HG03045 (cell line): ENCODE results near the gene ATP6V0B.
A peak's percentile ranks its signal among the peaks of the same experiment; 100 is the strongest.

Source experiments
- ATAC-seq: cut with Tn5 transposase; IDR thresholded peaks from one replicate; pipeline ENCODE4 v1.9.1; 2021; ENCODE audit warnings: mild to moderate bottlenecking, moderate library complexity; ENCODE audit not compliant: unreplicated experiment

Gene ATP6V0B

DNA sequence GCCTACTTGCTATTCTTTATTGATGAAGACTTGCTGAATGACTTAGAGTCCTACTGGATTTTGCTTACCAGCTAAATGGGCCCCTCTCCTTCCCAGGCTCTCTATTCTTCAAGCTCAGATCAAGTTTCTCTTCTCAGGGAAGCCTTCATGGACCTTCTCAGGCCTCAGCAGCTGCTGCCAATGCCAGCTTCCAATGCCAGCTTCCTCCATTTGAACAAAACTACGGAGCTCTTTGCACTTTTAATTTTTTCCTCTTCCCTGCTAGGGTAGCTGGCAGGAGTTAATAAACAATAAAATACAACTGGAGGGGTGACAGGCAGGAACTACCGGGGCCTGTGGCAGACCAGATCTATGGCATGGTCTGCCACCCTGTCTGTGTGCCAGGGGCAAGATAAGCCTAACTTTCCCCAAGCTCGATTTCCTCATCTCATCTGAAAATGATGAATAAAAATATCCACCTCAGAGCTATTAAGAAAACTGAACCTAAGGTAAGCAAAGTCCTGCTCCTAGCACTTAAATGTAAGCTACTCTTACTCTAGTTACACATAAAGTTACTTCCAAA is 29.0 kb upstream of the ATP6V0B start:
- no peak for ATAC-seq

DNA sequence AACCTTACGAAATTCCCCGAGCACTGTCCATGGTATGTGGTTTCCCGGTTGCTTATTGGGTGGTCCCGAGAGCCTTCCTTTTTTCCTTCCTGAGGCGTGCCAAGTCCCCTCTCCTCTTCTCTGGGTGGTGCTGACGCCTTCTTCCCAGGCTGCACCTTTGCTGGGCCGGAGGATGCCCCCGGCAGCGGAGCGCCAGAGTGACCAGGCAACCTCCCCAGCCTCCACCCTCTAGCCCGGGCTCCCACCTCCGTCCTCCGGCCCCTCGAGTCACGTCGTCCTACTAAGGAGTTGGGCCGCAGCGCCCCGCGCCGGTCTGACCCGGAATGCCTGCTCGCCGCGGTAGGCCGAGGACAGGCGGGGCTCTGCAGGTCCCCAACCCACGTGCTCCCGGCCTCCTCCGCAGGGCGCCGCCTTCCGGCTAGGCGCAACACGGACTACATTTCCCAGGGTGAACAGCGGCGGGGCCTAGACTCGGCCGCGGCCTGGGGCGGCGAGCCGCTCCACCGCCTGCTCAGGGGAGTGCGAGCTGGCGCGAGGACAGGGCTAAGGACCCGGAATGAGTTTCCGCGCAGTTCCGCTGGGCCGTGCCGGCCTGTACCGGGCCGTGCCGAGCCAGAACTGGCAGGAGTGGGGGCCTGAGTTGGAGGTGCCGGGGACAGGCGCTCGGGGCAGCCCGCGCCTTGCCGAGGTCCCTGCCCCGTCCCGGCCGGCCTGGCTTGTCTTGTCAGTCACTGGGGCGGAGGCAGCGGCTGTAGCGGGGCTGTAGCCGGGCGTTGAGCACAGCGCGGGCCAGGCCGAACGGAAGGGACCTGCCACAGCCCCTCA is 28.3 kb upstream of the ATP6V0B start, which contains the start of gene IPO13:
Gene IPO13, plus strand, starts transcription at position 715 of the 825 bp plus-strand sequence. CDS start 651 bp downstream, outside the sequence.
- peak; percentile 91 for ATAC-seq

DNA sequence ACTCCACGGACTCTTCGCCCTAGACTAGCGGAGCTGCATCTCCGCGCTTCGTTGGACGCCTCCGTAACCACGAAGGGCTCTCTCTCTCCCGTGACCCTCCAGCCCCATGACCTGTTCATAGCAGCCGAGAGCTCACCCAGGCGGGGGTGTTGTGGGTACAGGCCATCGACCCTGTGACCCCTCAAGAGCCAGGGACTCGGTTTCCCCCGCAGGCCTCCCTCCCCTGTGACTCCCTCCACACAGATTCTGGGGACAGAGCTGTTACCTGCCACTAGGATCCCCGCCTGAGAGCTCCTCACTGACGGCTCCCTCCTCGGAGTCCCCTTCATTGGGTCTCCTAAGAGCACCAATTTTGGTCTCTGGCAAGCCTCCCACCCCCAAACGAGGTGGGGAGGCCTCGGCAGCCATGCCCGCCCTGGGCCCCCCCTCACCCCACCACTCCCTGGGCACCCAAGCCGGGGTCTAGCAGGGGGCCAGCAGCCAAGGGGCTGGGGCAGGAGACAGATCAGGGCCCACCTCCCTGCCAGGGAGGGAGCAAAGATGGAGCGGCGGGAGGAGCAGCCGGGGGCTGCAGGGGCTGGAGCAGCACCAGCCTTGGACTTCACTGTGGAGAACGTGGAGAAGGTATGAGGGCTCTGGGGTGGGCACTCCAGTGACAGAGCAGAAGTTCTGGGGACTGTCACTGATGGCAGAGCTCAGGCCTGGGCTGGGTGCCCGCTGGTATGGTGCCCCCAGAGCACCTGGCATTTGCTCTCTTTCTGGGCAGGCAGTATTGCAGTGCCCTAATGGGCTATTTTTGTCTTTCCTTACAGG is 27.5 kb upstream of the ATP6V0B start:
- ATAC-seq = peak; percentile 17

DNA sequence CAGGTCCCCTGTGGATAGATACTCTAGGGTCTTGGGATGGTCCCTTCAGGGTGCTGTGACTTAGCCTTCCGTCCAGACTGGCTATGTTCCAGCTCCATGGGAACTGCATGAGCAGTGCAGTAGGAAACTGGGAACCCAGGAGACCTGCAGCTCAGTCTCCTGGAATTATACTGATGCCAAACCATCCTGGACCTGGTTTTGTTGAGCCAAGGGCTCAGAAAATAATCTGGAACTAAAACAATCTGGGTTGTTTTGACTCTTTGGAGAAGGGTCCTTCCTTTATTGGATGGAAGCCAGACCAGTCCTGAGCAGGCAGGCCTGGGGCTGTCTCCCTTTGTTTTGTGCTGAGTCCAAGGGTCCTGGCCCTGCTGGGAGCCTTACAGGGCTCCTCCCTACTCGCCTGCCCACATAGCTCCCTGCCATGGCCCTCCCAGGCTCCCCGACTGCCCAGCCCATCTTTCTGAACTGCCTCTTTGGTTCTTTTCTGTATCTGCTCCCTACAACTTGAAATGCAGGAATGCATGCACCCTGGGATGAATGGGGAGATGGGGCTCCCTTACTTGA is 26.8 kb upstream of the ATP6V0B start:
- ATAC-seq = no peak

DNA sequence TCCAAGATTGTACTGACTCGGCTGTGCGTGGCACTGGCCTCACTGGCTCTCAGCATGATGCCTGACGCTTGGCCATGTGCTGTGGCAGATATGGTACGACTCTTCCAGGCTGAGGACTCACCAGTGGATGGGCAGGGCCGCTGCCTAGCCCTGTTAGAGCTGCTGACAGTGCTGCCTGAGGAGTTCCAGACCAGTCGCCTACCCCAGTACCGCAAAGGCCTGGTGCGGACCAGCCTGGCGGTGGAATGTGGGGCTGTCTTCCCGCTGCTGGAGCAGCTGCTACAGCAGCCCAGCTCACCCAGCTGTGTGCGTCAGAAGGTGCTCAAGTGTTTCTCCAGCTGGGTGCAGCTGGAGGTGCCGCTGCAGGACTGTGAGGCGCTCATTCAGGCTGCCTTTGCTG is 25.1 kb upstream of the ATP6V0B start:
- no peak for ATAC-seq

DNA sequence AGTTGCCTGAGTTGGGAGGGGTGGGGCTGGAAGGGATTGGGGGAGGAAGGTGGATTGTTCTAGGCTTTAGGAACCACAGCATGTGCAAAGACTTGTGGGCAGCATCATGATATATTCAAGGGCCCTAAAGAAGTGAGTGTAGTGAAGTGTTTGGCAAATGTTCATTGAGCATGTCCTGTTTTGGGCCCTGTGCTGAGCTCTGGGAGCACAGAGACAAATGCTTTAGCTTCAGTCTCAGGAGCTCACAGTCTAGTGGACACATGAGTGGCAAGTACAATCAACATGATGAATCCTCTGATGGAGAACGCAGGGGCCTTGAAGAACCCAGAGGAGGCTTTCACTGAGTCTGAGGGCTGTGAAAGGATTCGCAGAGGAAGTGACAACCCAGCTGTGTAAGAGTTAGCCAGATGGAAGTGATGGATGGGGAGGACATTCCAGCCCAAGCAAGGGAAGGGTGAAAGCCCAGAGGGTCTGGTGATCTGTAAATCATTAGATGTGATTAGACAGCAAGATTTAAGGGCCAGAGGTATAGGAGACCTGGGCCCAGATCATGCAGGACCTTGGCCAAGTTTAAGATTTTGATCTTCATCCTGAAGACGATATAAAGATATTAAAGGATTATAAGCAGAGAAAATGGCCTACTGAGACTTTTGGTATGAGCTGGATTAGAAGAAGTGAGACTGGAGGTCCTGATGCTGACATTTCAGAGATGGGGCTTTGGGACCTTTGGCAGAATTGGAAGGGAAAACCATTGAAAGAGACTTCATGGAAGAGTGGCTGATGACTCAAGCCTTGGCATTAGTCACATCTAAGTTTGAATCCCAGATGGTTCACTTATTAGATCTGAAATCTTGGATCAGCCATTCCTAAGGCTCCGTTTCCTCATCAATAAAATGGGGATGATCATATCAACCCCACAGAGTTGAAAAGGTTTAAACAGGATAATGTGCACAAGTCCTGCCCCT is 23.5 kb upstream of the ATP6V0B start:
- ATAC-seq = no peak

DNA sequence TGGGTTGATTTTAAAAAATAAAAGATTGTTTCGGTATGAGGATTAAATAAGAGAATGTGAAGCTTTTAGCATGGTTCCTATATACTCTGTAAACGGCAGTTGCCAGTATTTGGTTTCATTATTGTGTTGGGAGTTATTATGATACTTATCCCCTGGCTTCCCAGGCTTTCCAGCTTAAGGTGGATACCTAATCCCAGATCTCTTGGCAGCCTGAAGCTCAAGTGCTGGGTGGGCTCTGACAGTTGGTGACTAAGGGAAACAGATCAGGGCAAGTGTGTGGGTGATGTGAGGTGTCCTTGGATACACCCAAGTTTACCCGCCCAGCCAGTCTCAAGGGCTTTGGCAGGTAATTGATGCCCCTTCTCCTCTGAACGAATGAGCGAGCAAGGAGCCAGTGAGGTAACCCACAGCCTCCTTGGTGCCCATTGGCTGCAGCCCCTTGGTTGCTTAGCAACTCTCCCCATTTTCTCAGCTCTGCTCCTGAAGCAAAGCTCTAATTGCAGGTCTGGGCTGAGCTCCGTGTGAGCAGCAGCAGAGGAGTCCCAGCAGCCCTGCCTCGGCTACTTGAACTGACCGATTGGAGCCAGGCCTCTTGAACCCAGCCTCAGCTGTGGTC is 21.9 kb upstream of the ATP6V0B start:
- ATAC-seq = no peak

DNA sequence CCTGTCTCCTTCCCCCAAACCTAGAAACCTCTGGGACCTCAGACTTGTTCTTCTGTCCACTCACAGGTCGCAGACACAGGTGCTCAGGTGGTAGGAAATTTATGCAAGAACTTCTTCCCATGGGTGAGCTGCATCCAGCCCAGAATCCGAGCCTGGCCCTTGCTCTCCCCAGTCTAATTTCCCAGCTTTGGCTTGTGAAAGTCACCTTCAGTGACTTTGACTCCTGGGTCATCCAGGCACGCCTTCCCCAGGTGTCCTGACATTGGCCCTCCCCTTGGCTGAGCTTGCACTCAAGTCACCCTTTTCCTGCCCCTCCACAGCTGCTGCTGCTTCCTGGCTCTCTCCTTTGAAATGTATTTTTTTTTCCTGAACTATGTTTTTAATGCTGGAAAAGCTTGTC is 21.4 kb upstream of the ATP6V0B start:
- ATAC-seq = no peak

DNA sequence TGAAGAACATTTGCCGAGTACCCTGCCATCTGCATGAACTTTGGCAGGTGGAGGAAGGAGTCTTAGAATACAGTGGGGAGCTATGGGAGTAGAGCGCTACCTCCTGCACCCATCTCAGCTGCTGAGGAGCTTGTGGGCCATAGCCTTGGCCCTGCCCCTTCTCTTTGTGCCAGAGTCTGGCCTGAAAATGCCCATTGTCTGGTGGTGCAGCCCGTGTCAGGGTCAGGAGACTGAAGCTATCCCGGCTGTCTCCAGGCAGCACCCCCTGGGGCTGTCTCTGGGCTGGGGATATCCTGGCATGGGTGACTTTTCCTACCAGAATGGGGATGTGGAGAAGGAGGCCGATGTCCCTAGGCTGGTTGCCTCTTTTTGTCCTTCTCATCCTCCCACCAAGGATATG is 20.7 kb upstream of the ATP6V0B start:
- no peak for ATAC-seq

DNA sequence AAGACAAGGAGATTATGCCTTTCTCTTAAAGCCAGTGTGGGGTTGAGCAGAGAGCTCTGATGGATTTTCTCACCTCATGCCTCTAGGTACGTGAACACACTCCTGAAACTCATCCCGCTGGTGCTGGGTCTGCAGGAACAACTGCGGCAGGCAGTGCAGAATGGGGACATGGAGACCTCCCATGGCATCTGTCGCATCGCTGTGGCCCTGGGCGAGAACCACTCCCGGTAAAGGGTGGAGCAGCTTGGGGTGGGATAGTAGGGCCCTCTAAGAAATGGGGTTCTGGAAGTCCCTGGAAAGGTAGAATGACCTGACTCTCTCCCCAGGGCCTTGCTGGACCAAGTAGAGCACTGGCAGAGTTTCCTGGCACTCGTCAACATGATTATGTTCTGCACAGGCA is 18.5 kb upstream of the ATP6V0B start:
- no peak for ATAC-seq

DNA sequence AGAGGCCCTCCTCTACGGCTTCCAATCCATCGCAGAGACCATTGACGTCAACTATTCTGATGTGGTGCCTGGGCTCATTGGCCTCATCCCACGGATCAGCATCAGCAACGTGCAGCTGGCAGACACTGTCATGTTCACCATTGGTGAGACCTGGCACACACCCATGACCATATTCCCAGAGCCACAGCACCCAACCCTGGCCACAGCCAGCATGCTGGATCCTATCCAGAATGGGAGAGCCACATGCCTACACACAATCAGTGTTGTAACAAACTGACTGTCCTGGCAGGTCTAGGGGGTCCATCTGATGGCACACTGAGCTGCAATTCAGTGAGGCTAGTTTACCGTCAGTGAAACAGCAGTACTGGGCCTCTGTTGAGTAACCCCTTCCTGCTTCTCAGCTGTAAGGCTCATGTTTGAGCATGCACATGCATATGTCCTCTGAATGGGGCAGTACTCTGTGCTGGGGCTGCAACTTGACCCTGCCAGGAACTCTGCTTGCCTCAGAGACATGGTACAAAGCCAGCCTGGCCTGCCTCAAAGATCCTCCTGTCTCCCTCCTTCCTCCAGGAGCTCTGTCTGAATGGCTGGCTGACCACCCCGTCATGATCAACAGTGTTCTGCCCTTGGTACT is 17.2 kb upstream of the ATP6V0B start:
- ATAC-seq = no peak

DNA sequence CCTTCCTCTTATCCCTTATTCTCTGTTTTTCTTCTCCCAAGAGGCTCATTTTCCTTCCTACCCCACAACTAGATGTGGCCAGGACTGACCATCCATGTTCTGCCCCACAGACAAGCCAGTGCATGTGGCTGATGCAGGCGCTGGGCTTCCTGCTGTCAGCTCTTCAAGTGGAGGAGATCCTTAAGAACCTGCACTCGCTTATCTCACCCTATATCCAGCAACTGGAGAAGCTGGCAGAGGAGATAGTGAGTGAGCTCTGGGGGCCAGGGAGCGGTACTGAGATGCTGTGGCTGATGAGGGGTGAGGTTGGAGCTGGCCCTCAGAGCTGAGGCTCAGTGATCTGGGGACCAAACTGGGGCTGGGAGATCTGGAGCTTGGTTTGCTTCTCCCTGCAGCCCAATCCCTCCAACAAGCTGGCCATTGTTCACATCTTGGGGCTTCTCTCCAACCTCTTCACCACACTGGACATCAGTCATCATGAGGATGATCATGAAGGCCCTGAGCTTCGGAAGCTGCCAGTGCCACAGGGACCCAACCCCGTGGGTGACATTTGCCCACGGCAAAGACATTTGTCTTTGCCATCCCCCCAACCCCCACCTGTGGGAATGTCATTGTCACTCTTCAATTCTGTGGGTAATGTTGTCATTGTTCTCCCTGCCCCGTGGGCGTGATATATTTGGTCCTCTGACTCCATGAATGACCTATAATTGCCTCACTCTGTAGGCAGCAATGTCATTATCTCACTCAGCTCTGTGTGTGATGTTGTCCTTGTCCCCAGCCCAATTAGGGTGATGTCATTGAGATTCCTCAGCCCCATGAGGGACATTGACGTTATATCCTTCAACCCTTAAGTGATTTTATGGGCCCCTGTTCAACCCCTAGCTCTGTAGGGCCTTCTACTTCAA is 16.2 kb upstream of the ATP6V0B start:
- no peak for ATAC-seq

DNA sequence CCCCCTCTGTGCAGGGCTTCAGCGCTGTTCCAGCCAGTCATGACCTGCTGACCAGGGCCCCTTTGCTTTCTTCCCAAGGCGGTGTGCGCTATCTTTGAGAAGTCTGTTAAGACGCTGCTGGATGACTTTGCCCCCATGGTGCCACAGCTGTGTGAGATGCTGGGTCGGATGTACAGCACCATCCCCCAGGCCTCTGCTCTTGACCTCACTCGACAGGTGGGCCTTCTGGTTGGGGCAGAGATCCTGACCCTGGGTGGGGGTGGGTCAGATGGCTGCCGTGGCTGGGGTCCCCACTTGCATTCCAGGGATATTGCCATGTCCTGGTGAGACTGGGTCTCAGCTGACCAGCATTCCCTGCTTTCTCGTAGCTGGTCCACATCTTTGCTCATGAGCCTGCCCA is 14.0 kb upstream of the ATP6V0B start:
- no peak for ATAC-seq

DNA sequence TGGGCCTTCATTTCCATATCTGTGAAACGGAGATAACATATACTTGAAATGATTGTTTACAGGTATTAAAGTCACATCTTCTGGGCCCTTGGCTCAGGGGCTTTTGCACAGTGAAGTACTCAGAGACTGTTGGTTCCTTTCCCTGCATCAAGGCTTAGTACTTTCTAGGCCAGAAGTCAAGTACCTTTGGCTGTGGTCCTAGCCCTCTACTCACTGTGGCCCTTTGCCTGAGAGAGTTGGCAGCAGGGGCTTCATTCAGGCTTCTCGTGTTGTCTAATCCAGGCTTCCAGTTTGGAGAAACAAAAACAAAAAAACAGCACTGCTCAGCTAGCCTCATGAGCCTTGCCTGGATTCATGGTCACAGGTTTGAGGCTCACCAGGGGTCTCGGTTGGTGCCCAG is 13.1 kb upstream of the ATP6V0B start:
- no peak for ATAC-seq

DNA sequence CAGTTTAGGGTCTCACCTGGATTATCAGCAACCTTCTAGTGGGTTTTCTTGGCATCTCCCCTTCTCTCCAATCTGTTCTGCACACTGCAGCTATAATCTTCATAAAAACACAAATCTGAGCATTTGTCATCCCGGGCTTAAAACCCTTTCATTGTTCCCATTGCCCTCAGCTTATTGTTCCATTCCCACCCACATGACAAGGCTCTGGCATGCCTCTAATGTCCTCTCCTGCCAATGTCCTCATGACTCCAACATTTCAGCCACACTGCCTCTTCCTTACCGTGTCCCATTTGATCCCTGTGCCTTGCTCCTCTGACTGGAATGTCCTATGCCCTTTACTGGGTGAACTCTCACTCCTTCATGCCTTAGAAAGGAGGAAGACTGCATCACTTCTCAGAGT is 12.4 kb upstream of the ATP6V0B start:
- no peak for ATAC-seq

DNA sequence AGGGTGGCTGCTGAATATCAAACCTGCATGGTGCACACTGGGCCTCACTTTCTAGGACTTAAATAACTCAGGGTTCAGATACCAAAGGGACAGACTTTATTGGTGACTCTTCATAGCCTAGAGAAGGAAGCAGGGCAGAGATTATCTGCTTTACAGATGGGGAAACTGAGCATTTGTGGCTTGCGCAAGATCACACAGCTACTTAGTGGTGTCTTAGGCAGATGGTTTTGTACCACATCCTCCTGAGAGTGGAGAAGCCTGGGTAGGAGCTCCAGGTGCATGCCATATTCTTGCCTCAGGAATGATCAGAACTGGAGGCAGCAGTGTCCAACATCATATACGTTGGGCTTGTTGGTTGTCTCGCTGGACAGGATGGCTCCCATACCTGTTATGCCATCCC is 11.8 kb upstream of the ATP6V0B start:
- ATAC-seq = no peak

DNA sequence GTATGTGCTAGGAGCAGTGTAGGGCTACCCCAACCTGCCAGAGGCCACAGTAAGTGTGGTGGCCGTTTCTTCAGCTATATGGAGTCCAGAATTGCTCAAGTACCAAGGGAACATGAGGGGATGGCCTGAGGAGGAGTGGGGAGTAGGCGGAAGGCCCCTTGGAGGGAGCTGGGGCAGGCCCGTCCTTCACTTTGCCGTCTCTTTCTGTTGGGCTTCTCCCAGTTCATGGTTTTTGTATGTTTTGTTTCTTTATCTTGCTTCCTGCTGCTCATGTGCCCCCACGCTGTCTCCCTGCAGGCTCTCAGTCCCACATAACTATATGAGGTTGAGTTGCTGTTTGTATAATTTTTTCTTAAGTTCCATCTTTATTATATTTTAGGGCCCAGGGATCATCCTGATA is 10.9 kb upstream of the ATP6V0B start:
- ATAC-seq = no peak

DNA sequence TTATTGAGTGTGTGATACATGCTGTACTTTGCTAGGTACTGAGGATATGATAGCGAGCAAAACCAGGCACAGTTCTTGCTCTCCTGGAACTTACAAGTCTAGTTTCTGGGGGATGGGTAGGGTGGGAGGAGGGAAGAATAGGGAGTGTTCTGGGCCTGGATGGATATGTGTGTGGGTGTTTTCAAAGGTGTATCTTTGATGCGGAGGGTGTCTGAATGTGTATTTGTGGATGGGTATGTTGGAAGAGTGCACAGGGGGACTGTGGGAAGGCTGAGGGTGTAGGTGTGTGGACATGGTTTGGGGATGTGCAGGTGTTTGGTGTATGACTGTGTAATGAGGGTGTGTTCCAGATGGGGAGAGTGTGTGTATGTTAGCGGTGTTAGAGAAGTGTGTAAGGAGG is 9.4 kb upstream of the ATP6V0B start:
- ATAC-seq = no peak
